GM21360 (cell line): ENCODE results near the gene DYSF.
"Not testable (repeated sequence)": the region's sequence is repeated elsewhere in the genome, so short reads cannot be mapped to it uniquely, and the experiment has no call there.

Experiments
- ATAC-seq: cut with Tn5 transposase; IDR thresholded peaks from one replicate; pipeline ENCODE4 v1.9.1; 2021; ENCODE audit warnings: mild to moderate bottlenecking, moderate library complexity; ENCODE audit not compliant: unreplicated experiment

Gene DYSF

DNA sequence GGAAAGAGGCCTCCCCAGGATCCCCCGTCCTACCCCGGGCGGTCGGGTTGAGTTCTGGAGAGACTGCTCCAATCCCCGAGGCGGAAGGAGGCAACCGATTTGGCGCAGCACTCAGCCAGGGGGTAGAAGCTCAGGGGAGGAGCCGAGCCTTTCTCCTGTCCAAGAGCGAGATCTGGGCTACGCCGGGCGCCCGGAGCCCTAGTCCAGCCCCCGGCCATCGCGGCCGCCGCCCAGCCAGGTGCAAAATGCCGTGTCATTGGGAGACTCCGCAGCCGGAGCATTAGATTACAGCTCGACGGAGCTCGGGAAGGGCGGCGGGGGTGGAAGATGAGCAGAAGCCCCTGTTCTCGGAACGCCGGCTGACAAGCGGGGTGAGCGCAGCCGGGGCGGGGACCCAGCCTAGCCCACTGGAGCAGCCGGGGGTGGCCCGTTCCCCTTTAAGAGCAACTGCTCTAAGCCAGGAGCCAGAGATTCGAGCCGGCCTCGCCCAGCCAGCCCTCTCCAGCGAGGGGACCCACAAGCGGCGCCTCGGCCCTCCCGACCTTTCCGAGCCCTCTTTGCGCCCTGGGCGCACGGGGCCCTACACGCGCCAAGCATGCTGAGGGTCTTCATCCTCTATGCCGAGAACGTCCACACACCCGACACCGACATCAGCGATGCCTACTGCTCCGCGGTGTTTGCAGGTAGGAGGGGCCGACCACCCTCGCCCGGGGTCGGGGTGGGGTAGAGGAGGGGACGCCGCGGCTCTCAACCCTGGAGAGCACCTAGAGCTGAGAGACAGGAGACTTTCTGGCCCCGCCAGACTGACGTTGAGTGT lies at the start of gene DYSF:
Gene DYSF, plus strand, starts transcription at position 158 of the 817 bp plus-strand sequence.
- no peak for ATAC-seq

GRCh38 chr2:71409611-71410010 lies 43.8 kb upstream of the DYSF start:
- no peak for ATAC-seq

GRCh38 chr2:71410696-71411095 lies 42.7 kb upstream of the DYSF start:
- ATAC-seq: no peak

GRCh38 chr2:71416866-71417265 lies 36.5 kb upstream of the DYSF start:
- ATAC-seq: not testable (repeated sequence)

- ATAC-seq: no peak
Observed at GRCh38 chr2:71417300-71418202, 35.8 kb upstream of the DYSF start.

- no peak for ATAC-seq
Observed at GRCh38 chr2:71419145-71419544, 34.2 kb upstream of the DYSF start.

DNA sequence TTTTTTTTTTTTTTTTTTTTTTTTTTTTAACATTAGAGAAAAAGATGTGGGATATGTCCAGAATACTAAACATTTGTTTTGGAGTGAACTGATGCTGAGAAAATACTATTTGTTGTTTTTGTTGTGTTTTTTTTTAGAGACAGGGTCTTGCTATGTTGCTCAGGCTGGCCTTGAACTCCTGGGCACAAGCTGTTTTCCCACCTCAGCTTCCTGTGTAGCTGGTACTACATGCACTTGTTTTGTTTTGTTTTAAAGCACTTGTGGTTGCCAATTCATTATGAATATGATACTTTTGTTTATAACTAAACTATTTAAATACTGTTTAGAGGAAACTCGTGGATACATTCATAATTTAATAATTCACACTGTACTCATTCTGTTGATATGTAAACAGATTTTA lies 33.4 kb upstream of the DYSF start:
- no peak for ATAC-seq

GRCh38 chr2:71422786-71423185 lies 30.6 kb upstream of the DYSF start:
- ATAC-seq: no peak

- no peak for ATAC-seq
Observed at GRCh38 chr2:71423817-71424420, 29.4 kb upstream of the DYSF start.

GRCh38 chr2:71426721-71427120 lies 26.6 kb upstream of the DYSF start:
- ATAC-seq: no peak

DNA sequence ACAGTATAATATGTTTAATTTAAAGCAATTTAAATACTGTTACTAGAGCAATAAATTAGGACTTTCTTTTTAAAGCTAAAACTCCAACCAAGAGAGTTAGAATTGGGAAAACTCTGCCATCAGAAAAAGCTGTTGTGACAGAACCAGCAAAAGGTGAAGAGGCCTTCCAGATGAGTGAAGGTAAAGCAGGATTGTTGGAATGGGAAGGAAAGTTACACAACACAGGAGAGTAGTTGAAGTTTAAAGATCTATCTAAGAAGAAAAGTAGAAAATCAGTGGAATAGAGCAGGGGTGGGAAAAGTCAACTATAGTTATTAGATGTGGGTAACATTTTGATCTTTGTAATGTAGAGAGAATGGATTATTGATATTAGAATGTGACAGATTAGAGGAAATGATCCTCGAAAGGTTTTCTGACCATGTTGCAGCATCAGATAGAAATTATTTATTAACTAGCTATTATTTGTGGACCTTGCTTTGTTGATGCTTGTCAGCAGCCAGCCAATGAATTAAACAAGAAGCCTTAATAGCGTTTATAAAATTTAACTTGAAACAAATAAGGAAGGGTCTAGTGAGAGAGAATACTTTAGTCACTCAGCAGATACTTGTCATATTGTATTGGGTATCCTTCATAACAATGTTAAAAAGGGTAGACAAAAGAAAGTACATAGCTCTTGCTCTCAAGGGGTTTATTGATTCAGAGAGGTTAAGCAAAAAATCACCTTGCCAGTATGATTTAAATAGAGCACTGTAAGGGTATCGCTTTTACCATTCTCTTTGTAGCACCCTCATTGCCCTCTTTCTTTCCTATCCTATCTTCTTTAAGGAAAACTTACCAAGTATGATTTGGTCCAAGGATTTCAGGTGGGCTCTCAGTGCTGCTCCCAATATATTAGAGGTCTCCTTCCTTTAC lies 24.6 kb upstream of the DYSF start:
- no peak for ATAC-seq

DNA sequence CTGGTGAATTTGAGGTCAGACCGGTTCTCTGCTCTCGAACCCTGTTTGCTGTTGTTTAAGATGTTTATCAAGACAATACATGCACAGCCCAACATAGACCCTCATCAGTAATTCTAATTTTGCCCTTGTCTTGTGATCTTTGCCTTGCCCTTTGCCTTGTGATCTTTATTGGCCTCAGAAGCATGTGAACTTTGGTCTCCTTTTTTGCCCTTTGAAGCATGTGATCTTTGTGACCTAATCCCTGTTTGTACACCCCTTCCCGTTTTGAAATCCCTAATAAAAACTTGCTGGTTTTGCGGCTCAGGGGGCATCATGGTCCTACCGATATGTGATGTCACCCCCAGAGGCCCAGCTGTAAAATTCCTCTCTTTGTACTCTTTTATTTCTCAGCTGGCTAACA lies 8.2 kb upstream of the DYSF start:
- ATAC-seq: not testable (repeated sequence)

- ATAC-seq: no peak
Observed at GRCh38 chr2:71446505-71446904, 6.9 kb upstream of the DYSF start.

DNA sequence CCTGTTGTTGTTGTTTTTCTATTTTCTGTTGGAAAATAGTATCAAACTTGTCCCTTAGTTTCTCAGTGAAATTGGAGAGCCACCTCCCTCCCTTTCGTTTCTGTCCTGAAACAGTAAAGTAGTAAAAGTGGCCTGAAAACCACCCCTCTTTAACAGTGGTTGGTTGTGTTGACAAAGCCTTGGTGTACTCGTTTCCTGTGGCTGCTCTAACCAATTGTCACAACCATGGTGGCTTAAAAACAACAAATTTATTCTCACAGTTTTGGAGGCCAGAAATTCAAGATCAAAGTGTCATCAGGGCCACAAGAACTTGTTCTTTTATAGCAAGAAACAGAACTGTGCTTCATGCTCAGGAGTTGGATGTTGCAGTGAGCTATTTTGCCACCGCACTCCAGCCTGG lies 4.0 kb upstream of the DYSF start:
- ATAC-seq: no peak

DNA sequence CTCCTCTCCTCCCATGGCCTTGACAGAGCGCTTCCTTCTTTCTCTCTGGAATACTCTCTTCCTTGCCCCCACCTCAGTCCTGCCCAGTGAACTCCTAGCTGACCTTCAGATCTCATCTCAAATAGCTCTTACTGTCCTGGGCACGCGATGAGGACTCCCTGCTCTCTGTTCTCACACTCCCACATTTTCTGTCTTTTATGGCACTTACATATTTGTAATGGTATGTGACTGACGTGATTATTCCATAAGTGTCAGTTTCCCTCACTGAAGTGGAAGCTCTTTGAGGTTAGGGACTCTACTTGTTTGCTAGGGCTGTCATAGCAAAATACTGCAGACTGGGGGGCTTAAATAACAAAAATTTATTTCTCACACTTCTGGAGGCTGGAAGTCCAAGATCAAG lies 1.7 kb upstream of the DYSF start:
- ATAC-seq: no peak

GRCh38 chr2:71452565-71452964 lies 796 bp upstream of the DYSF start:
- no peak for ATAC-seq

- no peak for ATAC-seq
Observed at GRCh38 chr2:71454221-71455010, 1.1 kb downstream of the DYSF start.

- no peak for ATAC-seq
Observed at GRCh38 chr2:71455011-71455740, 1.8 kb downstream of the DYSF start.
